Adrenal gland (tissue), 12 donors: Measurements from ENCODE around the gene EYS. TPM values are rescaled to one million over a fixed set of nuclear protein-coding genes. Genes with fewer than 3 reads are reported as not detected.

Experiments
- DNase-seq, 7 donors: peaks; one replicate each; pipeline ENCODE4 v3.0.0-alpha.2; 2019 to 2020
- H3K27ac ChIP-seq, 5 donors: fragments of 200-600 bp; sonication (generic) in 4 of 5; 1 replicate in 3 of 5; 2 replicates in 2 of 5; pipeline versions ENCODE4 v1.5.1 to v1.8.0; 2016 to 2020; ENCODE audit warnings: mild to moderate bottlenecking in 1 of 5
- H3K27me3 ChIP-seq: fragments of 200-600 bp; 2 replicates; pipeline ENCODE4 v1.8.0; 2021
- H3K36me3 ChIP-seq, 2 donors: fragments of 200-600 bp; replicated peaks in 1 of 2; 1 replicate in 1 of 2; 2 replicates in 1 of 2; pipeline versions ENCODE4 v1.5.1 to v1.8.0; 2018 to 2022
- H3K4me1 ChIP-seq, 2 donors: fragments of 200-600 bp; replicated peaks in 1 of 2; 1 replicate in 1 of 2; 2 replicates in 1 of 2; pipeline versions ENCODE4 v1.5.1 to v1.8.0; 2018 to 2021
- H3K4me3 ChIP-seq, 4 donors: fragments of 200-600 bp; sonication (generic) in 3 of 4; one replicate each; pipeline ENCODE4 v1.5.1; 2016 to 2018
- H3K9me3 ChIP-seq, 3 donors: fragments of 200-600 bp; sonication (generic) in 1 of 3; replicated peaks in 1 of 3; 1 replicate in 2 of 3; 2 replicates in 1 of 3; pipeline versions ENCODE4 v1.5.1 to v1.8.0; 2016 to 2021
- POLR2A ChIP-seq, 2 donors: fragments of 450-650 bp; IDR thresholded peaks; one replicate each; pipeline ENCODE4 v1.6.1; 2017; ENCODE audit warnings: antibody characterized with exemption in 2 of 2, mild to moderate bottlenecking in 2 of 2, moderate library complexity in 1 of 2
- WGBS, 4 donors: extraction: QIAGEN DNeasy Blood & Tissue Kit in 2 of 4; methylation state at CpG; one replicate each; pipeline versions ENCODE4 v1.1.5 to v1.1.7; 2013 to 2017; 5-methylcytosine and 5-hydroxymethylcytosine counted together
- intact Hi-C, 2 donors: fragments of 100-400 bp; cut with DNase I; formaldehyde crosslinking; loops; one replicate each; pipeline versions ENCODE4 v1.14.1 to v1.15.0; 2022 to 2023
- polyA plus RNA-seq, 3 donors: library from polyadenylated mRNA; stranded (reverse); fragments of 200-250 nt in 2 of 3; fragments of 350-450 nt in 1 of 3; fragmentation: Illumina TruSeq in 1 of 3; extraction: RNeasy Lipid Tissue Mini Kit (QIAGEN cat#74804) in 1 of 3; gene quantifications; one replicate each; pipeline ENCODE4 v1.2.3, GENCODE V29; 2013 to 2014
- total RNA-seq, 9 donors: library from RNA; depleted of rRNA in 4 of 9; stranded (reverse); fragments of >200 nt in 4 of 9; fragments of 120-200 nt in 1 of 9; fragmentation: NEBNext Ultra II Directional in 1 of 9; extraction: Animal tissue kit (Norgen Biotek cat#: 25700) in 1 of 9; gene quantifications; one replicate each; pipeline versions ENCODE4 v1.1.0 to v1.2.4, GENCODE V29; 2013 to 2023
- TF ChIP-seq, protein P1 (sequence below), 6 experiments: fragments of 450-650 bp in 4 of 6; fragments of 200-600 bp in 2 of 6; sonication (generic) in 1 of 6; IDR thresholded peaks; 1 replicate in 5 of 6; 2 replicates in 1 of 6; pipeline versions ENCODE4 v1.5.1 to v1.8.0; 2016 to 2021; ENCODE audit warnings: antibody characterized with exemption in 6 of 6, mild to moderate bottlenecking in 2 of 6, moderate library complexity in 1 of 6
- donor health status: healthy with polysubstance abuse.
- donor health status: Bipolar disorder and iron deficiency.
- donor health status: DM: yes; HTN: yes; CAD: no.
- donor health status: DM: no; HTN: no; CAD: no.
- donor health status: DM: no; HTN: no; CAD: no.
- donor health status: DM: yes; HTN: yes; CAD: no.

The EYS gene
- total and polyA plus RNA-seq, 12 donors: 0.03 to 3.1 (median 0.18) TPM; not detected in 7

DNA sequence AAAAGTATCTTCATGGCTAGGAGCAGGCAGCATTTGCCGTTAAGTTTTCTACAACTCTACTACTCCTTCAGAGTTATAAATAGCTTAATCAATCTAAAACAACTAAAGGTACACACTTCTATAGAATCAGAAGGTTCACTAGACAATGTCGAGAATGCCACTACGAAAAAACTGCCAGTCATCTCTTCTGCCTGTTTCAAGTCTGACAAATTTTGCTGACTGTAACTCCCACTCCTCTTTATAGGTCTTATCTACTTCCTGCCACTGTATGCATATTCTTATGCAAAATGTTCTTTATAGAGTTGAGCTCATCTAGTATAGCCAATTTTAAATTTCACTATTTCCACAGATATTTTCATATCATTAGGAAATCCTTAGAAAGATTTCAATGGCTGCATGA is 160.1 kb downstream of the EYS start:
- 77 to 90% (median 84%) methylated on average over 3 of the region's 3 CpGs for WGBS, 4 donors
- intact Hi-C loops: no loop called here

DNA sequence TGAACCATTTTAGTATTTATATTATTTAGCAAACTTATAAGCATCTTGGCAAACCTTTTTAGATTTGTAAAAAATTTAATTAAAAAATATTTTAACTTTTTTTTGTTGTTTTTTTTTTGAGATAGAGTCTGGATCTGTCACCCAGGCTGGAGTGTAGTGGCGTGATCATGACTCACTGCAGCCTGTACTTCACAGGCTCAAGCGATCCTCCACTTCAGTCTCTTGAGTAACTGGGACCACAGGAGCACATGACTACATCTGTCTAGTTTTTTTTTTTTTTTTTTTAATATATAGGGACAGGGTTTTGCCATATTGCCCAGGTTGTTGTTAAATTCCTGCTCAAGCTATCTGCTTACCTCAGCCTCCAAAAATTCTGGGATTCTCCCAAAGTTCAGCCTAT is 161.1 kb downstream of the EYS start:
- no peak overlapping the region for H3K4me3 ChIP-seq
- H3K9me3 ChIP-seq: no peaks in the 10 kb centered on the region
- intact Hi-C loops: no loop called here
- WGBS, 4 donors: 83 to 89% (median 87%) methylated on average over 2 of the region's 2 CpGs
- H3K27ac ChIP-seq: no peak overlapping the region
- H3K27me3 ChIP-seq: no peaks in the 10 kb centered on the region
- no peak for TF ChIP-seq POLR2A (IDR thresholded peaks at IDR 0.05)
- TF ChIP-seq, protein P1, sequence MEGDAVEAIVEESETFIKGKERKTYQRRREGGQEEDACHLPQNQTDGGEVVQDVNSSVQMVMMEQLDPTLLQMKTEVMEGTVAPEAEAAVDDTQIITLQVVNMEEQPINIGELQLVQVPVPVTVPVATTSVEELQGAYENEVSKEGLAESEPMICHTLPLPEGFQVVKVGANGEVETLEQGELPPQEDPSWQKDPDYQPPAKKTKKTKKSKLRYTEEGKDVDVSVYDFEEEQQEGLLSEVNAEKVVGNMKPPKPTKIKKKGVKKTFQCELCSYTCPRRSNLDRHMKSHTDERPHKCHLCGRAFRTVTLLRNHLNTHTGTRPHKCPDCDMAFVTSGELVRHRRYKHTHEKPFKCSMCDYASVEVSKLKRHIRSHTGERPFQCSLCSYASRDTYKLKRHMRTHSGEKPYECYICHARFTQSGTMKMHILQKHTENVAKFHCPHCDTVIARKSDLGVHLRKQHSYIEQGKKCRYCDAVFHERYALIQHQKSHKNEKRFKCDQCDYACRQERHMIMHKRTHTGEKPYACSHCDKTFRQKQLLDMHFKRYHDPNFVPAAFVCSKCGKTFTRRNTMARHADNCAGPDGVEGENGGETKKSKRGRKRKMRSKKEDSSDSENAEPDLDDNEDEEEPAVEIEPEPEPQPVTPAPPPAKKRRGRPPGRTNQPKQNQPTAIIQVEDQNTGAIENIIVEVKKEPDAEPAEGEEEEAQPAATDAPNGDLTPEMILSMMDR (IDR thresholded peaks at IDR 0.05): no peak
- no peak for DNase-seq
- H3K4me1 ChIP-seq: no peaks in the 10 kb centered on the region
- H3K36me3 ChIP-seq: no peaks in the 10 kb centered on the region

More for the DNA sequence above, 160.1 kb downstream of the EYS start:
- Histone ChIP-seq H3K4me3 (no peak overlapping the region), H3K27ac (no peak overlapping the region), H3K27me3 (no peaks in the 10 kb centered on the region), H3K9me3 (no peaks in the 10 kb centered on the region), H3K36me3 (no peaks in the 10 kb centered on the region), H3K4me1 (no peaks in the 10 kb centered on the region)
- no peak for DNase-seq
- TF ChIP-seq, protein P1 (IDR thresholded peaks at IDR 0.05): no peak
- TF ChIP-seq POLR2A (IDR thresholded peaks at IDR 0.05): no peak

DNA sequence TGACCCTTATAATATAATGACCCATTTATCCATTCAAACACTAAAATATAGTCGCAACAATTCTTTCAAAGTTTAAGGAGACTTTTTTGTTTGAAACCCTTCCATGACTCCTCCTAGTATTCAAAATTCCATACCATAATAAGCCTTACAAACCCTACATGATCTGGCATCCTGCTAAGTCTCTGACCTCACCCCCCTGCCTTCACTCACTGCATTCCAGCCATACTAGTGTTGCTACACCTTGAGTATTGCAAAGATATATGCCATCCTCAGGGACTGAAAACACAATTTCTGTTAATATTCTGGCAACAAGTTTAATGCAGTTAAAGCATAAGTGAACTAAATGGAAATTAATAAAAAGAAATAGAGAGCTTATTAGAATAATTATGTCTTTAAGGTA is 168.4 kb downstream of the EYS start:
- Histone ChIP-seq H3K27ac (no peak overlapping the region), H3K27me3 (no peaks in the 10 kb centered on the region), H3K36me3 (no peaks in the 10 kb centered on the region), H3K4me1 (no peaks in the 10 kb centered on the region), H3K9me3 (no peaks in the 10 kb centered on the region), H3K4me3 (no peak overlapping the region)
- WGBS, 4 donors: 85 to 94% (median 88%) methylated on average over 1 of the region's 1 CpG
- no peak for TF ChIP-seq POLR2A (IDR thresholded peaks at IDR 0.05)
- DNase-seq: no peak
- intact Hi-C loops: no loop called here

DNA sequence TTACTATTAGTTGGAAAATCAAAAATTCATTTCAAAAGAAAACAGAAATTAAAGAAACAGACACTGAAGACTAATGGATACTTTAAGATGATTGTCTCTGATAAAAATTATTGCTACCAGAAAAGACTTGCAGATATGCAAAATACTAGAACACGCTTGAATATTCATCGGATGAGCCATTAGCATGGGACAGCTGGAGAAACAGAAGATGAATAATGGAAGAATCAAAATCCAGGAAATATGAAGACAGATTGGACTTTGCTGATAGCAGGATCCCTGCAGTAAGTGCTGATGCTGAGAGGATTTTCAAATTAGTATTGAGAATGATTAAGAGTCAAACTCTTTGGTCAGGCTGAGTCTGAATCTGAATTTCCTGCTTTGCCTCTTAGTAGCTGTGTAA is 169.4 kb downstream of the EYS start:
- Histone ChIP-seq H3K27ac (no peak overlapping the region), H3K27me3 (no peaks in the 10 kb centered on the region), H3K9me3 (no peaks in the 10 kb centered on the region), H3K4me3 (no peak overlapping the region), H3K36me3 (no peaks in the 10 kb centered on the region), H3K4me1 (no peaks in the 10 kb centered on the region)
- DNase-seq: no peak
- TF ChIP-seq POLR2A (IDR thresholded peaks at IDR 0.05): no peak
- TF ChIP-seq, protein P1 (IDR thresholded peaks at IDR 0.05): no peak
- WGBS, 4 donors: 92 to 99% (median 98%) methylated on average over 2 of the region's 2 CpGs
- intact Hi-C loops: no loop called here

DNA sequence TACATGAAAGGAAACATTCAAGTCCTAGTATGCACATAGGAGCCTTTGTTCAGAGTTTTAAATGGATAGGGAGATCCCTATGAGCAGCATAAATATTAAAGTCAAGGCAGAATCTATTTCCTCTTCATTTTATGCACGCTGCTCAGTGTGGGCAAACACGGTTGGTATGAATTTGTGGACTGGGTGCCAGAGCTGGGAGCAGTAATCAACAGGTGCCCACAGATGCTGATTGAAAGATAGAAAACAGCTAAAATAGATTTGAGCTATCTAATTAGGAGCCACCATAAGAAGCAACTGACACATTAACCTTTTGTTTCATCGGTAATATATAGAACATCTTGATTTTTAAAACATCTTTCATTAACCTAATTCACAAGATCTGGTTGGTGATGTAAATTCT is 175.5 kb downstream of the EYS start:
- no peaks in the 10 kb centered on the region for H3K4me1 ChIP-seq
- DNase-seq: no peak
- no peaks in the 10 kb centered on the region for H3K27me3 ChIP-seq
- intact Hi-C loops: no loop called here
- no peaks in the 10 kb centered on the region for H3K36me3 ChIP-seq
- H3K9me3 ChIP-seq: no peaks in the 10 kb centered on the region
- TF ChIP-seq, protein P1 (IDR thresholded peaks at IDR 0.05): no peak
- no peak for TF ChIP-seq POLR2A (IDR thresholded peaks at IDR 0.05)
- WGBS, 4 donors: 69 to 88% (median 86%) methylated on average over 3 of the region's 3 CpGs
- H3K4me3 ChIP-seq: no peak overlapping the region
- no peak overlapping the region for H3K27ac ChIP-seq
